ENCODE results near the gene GPR142.

The GPR142 gene

DNA sequence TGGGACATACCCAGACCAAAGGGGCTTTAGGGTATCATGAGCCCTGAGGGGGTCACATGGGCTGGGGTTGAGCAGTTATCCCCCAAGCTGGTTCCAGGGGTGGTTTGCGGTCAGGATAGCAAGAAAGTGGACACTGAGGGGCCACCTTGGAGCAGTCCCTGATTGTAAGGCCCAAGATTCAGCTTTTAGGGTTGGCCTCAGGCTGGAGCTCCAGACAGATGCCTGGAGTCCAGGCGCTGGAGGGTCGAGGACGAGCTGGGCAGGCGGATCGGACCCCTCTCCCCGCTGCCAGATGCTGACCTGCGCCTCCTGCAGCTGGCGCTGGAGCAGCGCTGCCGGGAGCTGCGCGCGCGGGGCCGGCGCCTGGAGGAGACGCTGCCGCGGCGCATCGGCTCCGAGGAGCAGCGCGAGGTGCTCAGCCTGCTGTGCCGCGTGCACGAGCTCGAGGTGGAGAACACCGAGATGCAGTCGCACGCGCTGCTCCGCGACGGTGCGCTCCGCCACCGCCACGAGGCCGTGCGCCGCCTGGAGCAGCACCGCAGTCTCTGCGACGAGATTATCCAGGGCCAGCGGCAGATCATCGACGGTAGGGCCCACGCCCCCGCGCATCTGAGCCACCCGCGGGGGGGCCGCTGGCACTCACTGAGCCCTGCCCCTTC is 15.6 kb upstream of the GPR142 start:
- Histone ChIP-seq H3K36me3 (no peaks in the 10 kb centered on the region), H3K9me3 (no peaks in the 10 kb centered on the region), H3K27me3 (peaks cover 89% of the 10 kb centered on the region), H3K27ac (no peak overlapping the region), H3K4me1 (ENCODE audit: control insufficient read depth in 1 of 2, insufficient read depth in 1 of 2, low read depth in 1 of 2, low read length in 1 of 2) (no peaks in the 10 kb centered on the region), H3K4me3 (ENCODE audit: low read depth in 1 of 2, low read length in 1 of 2) (no peak overlapping the region)
- TF ChIP-seq, protein P1, sequence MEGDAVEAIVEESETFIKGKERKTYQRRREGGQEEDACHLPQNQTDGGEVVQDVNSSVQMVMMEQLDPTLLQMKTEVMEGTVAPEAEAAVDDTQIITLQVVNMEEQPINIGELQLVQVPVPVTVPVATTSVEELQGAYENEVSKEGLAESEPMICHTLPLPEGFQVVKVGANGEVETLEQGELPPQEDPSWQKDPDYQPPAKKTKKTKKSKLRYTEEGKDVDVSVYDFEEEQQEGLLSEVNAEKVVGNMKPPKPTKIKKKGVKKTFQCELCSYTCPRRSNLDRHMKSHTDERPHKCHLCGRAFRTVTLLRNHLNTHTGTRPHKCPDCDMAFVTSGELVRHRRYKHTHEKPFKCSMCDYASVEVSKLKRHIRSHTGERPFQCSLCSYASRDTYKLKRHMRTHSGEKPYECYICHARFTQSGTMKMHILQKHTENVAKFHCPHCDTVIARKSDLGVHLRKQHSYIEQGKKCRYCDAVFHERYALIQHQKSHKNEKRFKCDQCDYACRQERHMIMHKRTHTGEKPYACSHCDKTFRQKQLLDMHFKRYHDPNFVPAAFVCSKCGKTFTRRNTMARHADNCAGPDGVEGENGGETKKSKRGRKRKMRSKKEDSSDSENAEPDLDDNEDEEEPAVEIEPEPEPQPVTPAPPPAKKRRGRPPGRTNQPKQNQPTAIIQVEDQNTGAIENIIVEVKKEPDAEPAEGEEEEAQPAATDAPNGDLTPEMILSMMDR (IDR thresholded peaks at IDR 0.05): no peak

DNA sequence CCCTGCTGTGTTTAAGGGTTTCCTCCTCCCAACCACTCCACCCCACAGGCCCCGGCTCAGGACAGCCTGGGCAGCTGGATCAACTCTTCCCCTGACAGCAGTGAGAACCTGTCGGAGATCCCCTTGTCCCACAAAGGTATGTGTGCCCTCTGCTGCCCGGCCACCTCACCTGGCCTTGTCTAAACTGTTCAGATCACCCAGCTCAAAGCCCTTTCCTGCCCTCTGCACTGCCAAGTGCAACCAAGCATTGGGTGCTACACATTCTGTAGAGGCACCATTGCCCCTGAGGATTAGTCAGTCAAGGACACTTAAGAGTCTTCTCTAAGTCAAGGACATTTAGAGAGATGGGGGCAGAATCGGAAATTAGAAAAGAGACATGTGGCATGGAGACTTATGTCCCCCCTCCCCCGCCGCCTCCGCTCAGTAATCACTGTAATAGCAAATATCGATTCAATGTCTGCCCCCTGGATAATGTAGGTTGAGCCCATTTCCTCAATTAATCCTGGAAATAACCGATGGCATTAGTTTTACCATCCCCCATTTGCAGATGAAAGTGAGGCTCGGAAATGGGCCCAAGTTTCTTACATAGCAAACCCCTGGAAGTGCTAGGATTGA is 13.8 kb upstream of the GPR142 start:
- no peaks in the 10 kb centered on the region for H3K36me3 ChIP-seq
- TF ChIP-seq, protein P1 (IDR thresholded peaks at IDR 0.05): no peak
- no peaks in the 10 kb centered on the region for H3K9me3 ChIP-seq
- no peak overlapping the region for H3K4me3 ChIP-seq (ENCODE audit: low read depth in 1 of 2, low read length in 1 of 2)
- H3K27ac ChIP-seq: no peak overlapping the region
- H3K4me1 ChIP-seq (ENCODE audit: control insufficient read depth in 1 of 2, insufficient read depth in 1 of 2, low read depth in 1 of 2, low read length in 1 of 2): no peaks in the 10 kb centered on the region
- H3K27me3 ChIP-seq: peaks cover 100% of the 10 kb centered on the region

DNA sequence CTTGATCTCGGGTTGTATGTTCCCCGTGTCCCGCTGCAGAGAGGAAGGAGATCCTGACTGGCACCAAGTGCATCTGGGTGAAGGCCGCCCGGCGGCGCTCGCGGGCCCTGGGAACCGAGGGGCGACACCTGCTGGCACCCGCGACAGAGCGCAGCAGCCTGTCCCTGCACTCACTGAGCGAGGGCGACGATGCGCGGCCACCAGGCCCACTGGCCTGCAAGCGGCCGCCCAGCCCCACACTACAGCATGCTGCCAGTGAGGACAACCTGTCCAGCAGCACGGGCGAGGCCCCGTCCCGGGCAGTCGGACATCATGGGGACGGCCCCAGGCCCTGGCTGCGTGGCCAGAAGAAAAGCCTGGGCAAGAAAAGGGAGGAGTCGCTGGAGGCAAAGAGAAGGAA is 13.2 kb upstream of the GPR142 start:
- TF ChIP-seq, protein P1 (IDR thresholded peaks at IDR 0.05): no peak
- H3K36me3 ChIP-seq: no peaks in the 10 kb centered on the region
- peaks cover 100% of the 10 kb centered on the region for H3K27me3 ChIP-seq
- no peaks in the 10 kb centered on the region for H3K4me1 ChIP-seq (ENCODE audit: control insufficient read depth in 1 of 2, insufficient read depth in 1 of 2, low read depth in 1 of 2, low read length in 1 of 2)
- H3K9me3 ChIP-seq: no peaks in the 10 kb centered on the region
- no peak overlapping the region for H3K4me3 ChIP-seq (ENCODE audit: low read depth in 1 of 2, low read length in 1 of 2)
- H3K27ac ChIP-seq: no peak overlapping the region

DNA sequence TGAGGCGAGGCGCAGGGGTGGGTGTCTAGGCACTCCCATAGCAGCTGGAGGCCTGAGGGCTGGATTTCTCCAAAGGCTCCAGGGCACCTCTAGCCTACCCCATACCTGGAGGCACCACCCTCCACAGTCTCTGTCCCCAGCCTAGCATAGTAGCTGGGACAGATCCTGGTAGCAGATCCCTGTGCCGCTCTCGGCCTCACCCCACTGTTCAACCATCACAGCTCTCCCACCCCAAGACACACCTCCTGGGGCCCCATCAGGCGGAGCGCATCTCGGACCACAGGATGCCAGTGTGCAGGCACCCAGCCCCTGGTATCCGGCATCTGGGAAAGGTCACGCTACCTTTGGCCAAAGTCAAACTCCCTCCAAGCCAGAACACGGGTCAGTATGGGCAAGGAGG is 12.7 kb upstream of the GPR142 start:
- Histone ChIP-seq H3K27me3 (peaks cover 100% of the 10 kb centered on the region), H3K4me3 (ENCODE audit: low read depth in 1 of 2, low read length in 1 of 2) (no peak overlapping the region), H3K4me1 (ENCODE audit: control insufficient read depth in 1 of 2, insufficient read depth in 1 of 2, low read depth in 1 of 2, low read length in 1 of 2) (no peaks in the 10 kb centered on the region), H3K27ac (no peak overlapping the region), H3K36me3 (no peaks in the 10 kb centered on the region), H3K9me3 (no peaks in the 10 kb centered on the region)
- TF ChIP-seq, protein P1 (IDR thresholded peaks at IDR 0.05): no peak

DNA sequence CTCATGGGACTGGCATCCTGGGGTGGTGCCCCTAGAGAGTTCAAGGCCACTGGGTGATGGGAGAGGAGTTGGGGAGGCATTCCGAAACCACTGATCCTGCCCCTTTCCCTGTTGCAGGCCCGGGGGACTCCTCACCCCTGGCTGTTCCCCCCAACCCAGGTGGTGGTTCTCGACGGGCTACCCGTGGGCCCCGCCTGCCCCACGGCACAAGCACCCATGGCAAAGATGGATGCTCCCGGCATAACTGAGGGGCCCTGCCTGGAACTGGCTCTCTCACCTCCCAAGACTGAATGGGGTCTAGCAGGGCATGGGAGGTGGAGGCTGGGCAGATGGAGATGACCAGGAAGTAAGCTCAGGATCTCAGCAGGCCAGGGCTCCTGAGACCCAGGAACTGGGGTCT is 12.2 kb upstream of the GPR142 start:
- H3K27me3 ChIP-seq: peaks cover 100% of the 10 kb centered on the region
- TF ChIP-seq, protein P1 (IDR thresholded peaks at IDR 0.05): no peak

More for the DNA sequence above, 12.2 kb upstream of the GPR142 start:
- no peaks in the 10 kb centered on the region for H3K4me1 ChIP-seq (ENCODE audit: control insufficient read depth in 1 of 2, insufficient read depth in 1 of 2, low read depth in 1 of 2, low read length in 1 of 2)
- H3K36me3 ChIP-seq: no peaks in the 10 kb centered on the region
- no peak overlapping the region for H3K4me3 ChIP-seq (ENCODE audit: low read depth in 1 of 2, low read length in 1 of 2)
- no peaks in the 10 kb centered on the region for H3K9me3 ChIP-seq
- no peak overlapping the region for H3K27ac ChIP-seq
